ENCODE measurements around the gene ALDH1A3.

GRCh38 chr15:100901702-100902435 is 22.2 kb downstream of the ALDH1A3 start:
- TF ChIP-seq EZH2 (IDR thresholded peaks at IDR 0.05; ENCODE audit: borderline replicate concordance, low read length), result no peak
- TF ChIP-seq CTCF (conservative IDR thresholded peaks at IDR 0.05 in 1 of 2, IDR thresholded peaks at IDR 0.05 in 1 of 2; ENCODE audit: extremely low read depth in 1 of 2, insufficient read depth in 1 of 2, low read depth in 1 of 2, low read length in 2 of 2), result no peak
